SK-N-SH (cell line): ENCODE results near the gene ETV6. TPM values are rescaled to one million over a fixed set of nuclear protein-coding genes. Genes with fewer than 3 reads are reported as not detected.

Experiments used
- CTCF ChIA-PET: fragments of 300-600, 350-600 bp; formaldehyde crosslinking; extraction: SDS; loops from one replicate; lab custom pipeline; 2021; lab: Yijun Ruan, JAX
- POLR2A ChIA-PET: fragments of 350-600 bp; sonication (Branson Sonifier 250); formaldehyde crosslinking; extraction: SDS; loops from one replicate; lab custom pipeline; 2020; ENCODE audit warnings: antibody characterized with exemption, inconsistent platforms; lab: Yijun Ruan, JAX
- DNase-seq: peaks from one replicate; pipeline ENCODE4 v3.0.0; 2012
- H2AFZ ChIP-seq: fragments of 200-600 bp; sonication (generic); 2 replicates; pipeline ENCODE4 v1.8.1; 2016; ENCODE audit warnings: antibody characterized with exemption, mild to moderate bottlenecking, low read depth
- H3F3A ChIP-seq: fragments of 200-600 bp; sonication (generic); replicated peaks from 2 replicates; pipeline ENCODE3; 2016; ENCODE audit warnings: antibody characterized with exemption, mild to moderate bottlenecking; ENCODE audit not compliant: insufficient read depth
- H3K27ac ChIP-seq, 2 experiments: fragments of 200-500 bp in 1 of 2; fragments of 200-600 bp in 1 of 2; sonication (Bioruptor generic) in 1 of 2; sonication (generic), shearing (Covaris generic) in 1 of 2; 2 replicates each; pipeline versions ENCODE4 v1.5.1 to v1.6.1; 2014 to 2016; ENCODE audit warnings: low read depth in 2 of 2, inconsistent platforms in 1 of 2, low read length in 1 of 2, mild to moderate bottlenecking in 1 of 2, mixed read lengths in 1 of 2
- H3K27me3 ChIP-seq: fragments of 200-600 bp; sonication (generic), shearing (Covaris generic); 2 replicates; pipeline ENCODE4 v1.6.1; 2016; ENCODE audit warnings: mixed run types; ENCODE audit not compliant: insufficient read depth
- H3K36me3 ChIP-seq, 2 experiments: fragments of 200-500 bp in 1 of 2; fragments of 200-600 bp in 1 of 2; sonication (Bioruptor generic) in 1 of 2; sonication (generic) in 1 of 2; replicated peaks in 1 of 2; 2 replicates each; pipeline versions ENCODE3 to v1.5.1; 2014 to 2016; ENCODE audit warnings: low read length in 1 of 2, mild to moderate bottlenecking in 1 of 2; ENCODE audit not compliant: insufficient read depth in 2 of 2, control insufficient read depth in 1 of 2
- H3K4me1 ChIP-seq, 2 experiments: fragments of 200-500 bp in 1 of 2; fragments of 200-600 bp in 1 of 2; sonication (Bioruptor generic) in 1 of 2; sonication (generic), shearing (Covaris generic) in 1 of 2; 2 replicates each; pipeline versions ENCODE4 v1.5.1 to v1.6.1; 2014 to 2016; ENCODE audit warnings: low read depth in 1 of 2, low read length in 1 of 2, mixed run types in 1 of 2; ENCODE audit not compliant: insufficient read depth in 2 of 2, control insufficient read depth in 1 of 2
- H3K4me2 ChIP-seq: fragments of 200-600 bp; sonication (generic), shearing (Covaris generic); 2 replicates; pipeline ENCODE4 v1.6.1; 2017; ENCODE audit warnings: mixed run types
- H3K4me3 ChIP-seq, 2 experiments: fragments of 200-500 bp in 1 of 2; fragments of 200-600 bp in 1 of 2; sonication (Bioruptor generic) in 1 of 2; sonication (generic), shearing (Covaris generic) in 1 of 2; 2 replicates each; pipeline versions ENCODE4 v1.5.1 to v1.8.1; 2014 to 2016; ENCODE audit warnings: low read depth in 2 of 2, inconsistent platforms in 1 of 2, low read length in 1 of 2, mild to moderate bottlenecking in 1 of 2, mixed read lengths in 1 of 2, moderate library complexity in 1 of 2
- H3K79me2 ChIP-seq: fragments of 200-600 bp; sonication (generic); 2 replicates; pipeline ENCODE4 v1.8.1; 2017; ENCODE audit warnings: mild to moderate bottlenecking; ENCODE audit not compliant: insufficient read depth
- H3K9ac ChIP-seq: fragments of 200-600 bp; sonication (generic); 2 replicates; pipeline ENCODE4 v1.6.1; 2017; ENCODE audit warnings: mixed run types
- H3K9me2 ChIP-seq: fragments of 200-600 bp; sonication (generic); 2 replicates; pipeline ENCODE4 v1.6.1; 2017; ENCODE audit warnings: mixed run types
- H3K9me3 ChIP-seq: fragments of 200-600 bp; sonication (generic); 2 replicates; pipeline ENCODE4 v1.6.1; 2017; ENCODE audit warnings: mixed run types, mild to moderate bottlenecking, moderate library complexity
- H4K20me1 ChIP-seq: fragments of 200-600 bp; sonication (generic); 2 replicates; pipeline ENCODE4 v1.6.1; 2017; ENCODE audit warnings: mild to moderate bottlenecking, mixed run types; ENCODE audit not compliant: insufficient read depth
- CHD2 ChIP-seq: fragments of 150-350 bp; IDR thresholded peaks from 2 replicates; pipeline ENCODE4 v1.6.1; 2018; ENCODE audit warnings: low read length; ENCODE audit not compliant: partially characterized antibody
- EZH2phosphoT487 ChIP-seq: fragments of 200-600 bp; sonication (generic); IDR thresholded peaks from 2 replicates; pipeline ENCODE4 v1.6.1; 2017; ENCODE audit warnings: low read depth, mixed run types, mild to moderate bottlenecking, antibody characterized with exemption, moderate library complexity, borderline replicate concordance
- FOSL2 ChIP-seq: IDR thresholded peaks from 2 replicates; pipeline ENCODE4 v1.4.0; 2012; ENCODE audit warnings: low read depth, mild to moderate bottlenecking, moderate library complexity, borderline replicate concordance
- GABPA ChIP-seq: IDR thresholded peaks from 2 replicates; pipeline ENCODE4 v1.4.0; 2012; ENCODE audit warnings: low read depth, mild to moderate bottlenecking
- GATA2 ChIP-seq: sonication (generic); formaldehyde crosslinking; IDR thresholded peaks from 2 replicates; pipeline ENCODE4 v1.5.0; 2020; ENCODE audit warnings: mild to moderate bottlenecking, missing genetic modification reagents
- MEF2A ChIP-seq: IDR thresholded peaks from 2 replicates; pipeline ENCODE4 v1.4.0; 2012; ENCODE audit warnings: low read depth, borderline replicate concordance
- MXI1 ChIP-seq: IDR thresholded peaks from 2 replicates; pipeline ENCODE4 v1.6.1; 2012; ENCODE audit warnings: mild to moderate bottlenecking, low read depth, low read length, improper control_type of control experiment
- NRF1 ChIP-seq: IDR thresholded peaks from 2 replicates; pipeline ENCODE4 v1.6.1; 2012; ENCODE audit warnings: low read depth, mild to moderate bottlenecking, low read length
- PBX3 ChIP-seq: IDR thresholded peaks from 2 replicates; pipeline ENCODE4; 2012
- RAD21 ChIP-seq: IDR thresholded peaks from 2 replicates; pipeline ENCODE4 v1.6.1; 2012; ENCODE audit warnings: mild to moderate bottlenecking, low read length
- RCOR1 ChIP-seq: fragments of 150-350 bp; IDR thresholded peaks from 2 replicates; pipeline ENCODE4 v1.6.1; 2017; ENCODE audit warnings: antibody characterized with exemption, low read length
- RFX5 ChIP-seq: IDR thresholded peaks from 2 replicates; pipeline ENCODE4 v1.6.1; 2012; ENCODE audit warnings: mild to moderate bottlenecking, improper control_type of control experiment, low read length
- RXRA ChIP-seq: IDR thresholded peaks from 2 replicates; pipeline ENCODE4 v1.4.0; 2012; ENCODE audit warnings: low read depth, mild to moderate bottlenecking, borderline replicate concordance
- SMC3 ChIP-seq: IDR thresholded peaks from 2 replicates; pipeline ENCODE4 v1.6.1; 2012; ENCODE audit warnings: low read depth, low read length, improper control_type of control experiment
- TEAD4 ChIP-seq: IDR thresholded peaks from 2 replicates; pipeline ENCODE4 v1.4.0; 2012; ENCODE audit warnings: mild to moderate bottlenecking, borderline replicate concordance; ENCODE audit not compliant: insufficient read depth
- USF1 ChIP-seq: IDR thresholded peaks from 2 replicates; pipeline ENCODE4 v1.4.0; 2012; ENCODE audit warnings: low read depth, borderline replicate concordance
- USF2 ChIP-seq: fragments of 150-350 bp; IDR thresholded peaks from 2 replicates; pipeline ENCODE4 v1.6.1; 2017; ENCODE audit warnings: antibody characterized with exemption, low read length, low read depth, borderline replicate concordance
- WGBS: methylation state at CpG from one replicate; pipeline ENCODE4 v1.1.6; 2017; ENCODE audit warnings: low lambda C conversion rate; 5-methylcytosine and 5-hydroxymethylcytosine counted together
- polyA plus RNA-seq, 3 experiments: library from polyadenylated mRNA; depleted of rRNA; stranded (reverse); fragments of >200 nt; gene quantifications; 2 replicates each; pipeline ENCODE4 v1.2.3, GENCODE V29; 2012

Gene ETV6
- polyA plus RNA-seq, 1 of the 3 experiments (the other 2 are of a cell fraction): 4.0 TPM

GRCh38 chr12:11901701-11902524 lies 252.4 kb downstream of the ETV6 start:
- Histone ChIP-seq H3K27me3 (no peaks in the 10 kb centered on the region), H2AFZ (no peak overlapping the region), H3K36me3 (no peaks in the 10 kb centered on the region), H3K4me1 (peaks cover 0 to 2% of the 10 kb centered on the region in 2 experiments; a peak in 1 of 4 replicates), H3K9me2 (no peaks in the 10 kb centered on the region), H3K9ac (no peak overlapping the region), H4K20me1 (no peaks in the 10 kb centered on the region), H3K4me3 (no peak overlapping the region), H3K4me2 (no peak overlapping the region), H3F3A (no peaks in the 10 kb centered on the region), H3K9me3 (no peaks in the 10 kb centered on the region), H3K79me2 (no peaks in the 10 kb centered on the region), H3K27ac (no peak overlapping the region)
- TF ChIP-seq RXRA: no peak
- no peak for TF ChIP-seq MXI1
- no peak for TF ChIP-seq NRF1
- no peak for TF ChIP-seq RAD21
- no peak for TF ChIP-seq SMC3
- no peak for TF ChIP-seq FOSL2
- no peak for TF ChIP-seq TEAD4
- no peak for TF ChIP-seq GABPA
- no peak for TF ChIP-seq GATA2 (CRISPR knock-in tag)
- no peak for TF ChIP-seq MEF2A
- TF ChIP-seq EZH2phosphoT487: no peak
- TF ChIP-seq RFX5: no peak
- no peak for TF ChIP-seq CHD2
- no peak for DNase-seq
- WGBS: 70% methylated on average over 8 of the region's 9 CpGs
- CTCF ChIA-PET: no interaction called here
- POLR2A ChIA-PET: no interaction called here

GRCh38 chr12:11902525-11902875 lies 253.0 kb downstream of the ETV6 start:
- Histone ChIP-seq H3K9me2 (no peaks in the 10 kb centered on the region), H3K9me3 (no peaks in the 10 kb centered on the region), H3K27me3 (no peaks in the 10 kb centered on the region), H3K36me3 (no peaks in the 10 kb centered on the region), H3F3A (no peaks in the 10 kb centered on the region), H3K79me2 (no peaks in the 10 kb centered on the region), H3K4me3 (no peak overlapping the region), H3K4me2 (no peak overlapping the region), H3K4me1 (no peaks in the 10 kb centered on the region), H4K20me1 (no peaks in the 10 kb centered on the region), H3K9ac (no peak overlapping the region), H3K27ac (no peak overlapping the region), H2AFZ (no peak overlapping the region)
- ChIA-PET POLR2A (no interaction called here), CTCF (no interaction called here)
- no peak for DNase-seq
- TF ChIP-seq USF1 (no peak), PBX3 (no peak), FOSL2 (no peak), USF2 (no peak), RCOR1 (no peak)
- WGBS: 93% methylated on average over 4 of the region's 4 CpGs
